SU-DHL-6 (cell line): ENCODE results near the gene SETD5.

ENCODE experiments used
- H2AFZ ChIP-seq: fragments of 200-600 bp; sonication (generic); 2 replicates; pipeline ENCODE4 v1.6.1; 2014; ENCODE audit warnings: low read depth, mild to moderate bottlenecking, moderate library complexity, mixed read lengths, antibody characterized with exemption, low read length; ENCODE audit not compliant: severe bottlenecking
- H3F3A ChIP-seq: fragments of 200-600 bp; shearing (Covaris generic); 2 replicates; pipeline ENCODE4 v1.6.0; 2016; ENCODE audit warnings: antibody characterized with exemption, mild to moderate bottlenecking; ENCODE audit not compliant: insufficient read depth
- H3K27ac ChIP-seq: fragments of 200-600 bp; sonication (generic); 2 replicates; pipeline ENCODE4 v1.5.1; 2016; ENCODE audit warnings: low read depth, mild to moderate bottlenecking, low read length, moderate library complexity, mixed read lengths
- H3K27me3 ChIP-seq: fragments of 200-600 bp; sonication (generic), shearing (Covaris generic); 2 replicates; pipeline ENCODE4 v1.6.0; 2014; ENCODE audit warnings: mild to moderate bottlenecking, low read length
- H3K36me3 ChIP-seq: fragments of 200-600 bp; sonication (generic); 2 replicates; pipeline ENCODE4 v1.6.1; 2014; ENCODE audit warnings: mild to moderate bottlenecking, low read length, mixed read lengths
- H3K4me2 ChIP-seq: fragments of 300-600, 200-600 bp; shearing (Covaris generic), sonication (generic); 2 replicates; pipeline ENCODE4 v1.6.0; 2014; ENCODE audit warnings: low read length, low read depth, mild to moderate bottlenecking; ENCODE audit not compliant: poor library complexity, severe bottlenecking
- H3K4me3 ChIP-seq: fragments of 200-600 bp; sonication (generic); 2 replicates; pipeline ENCODE4 v1.5.1; 2014; ENCODE audit warnings: antibody characterized with exemption, low read length, mild to moderate bottlenecking, mixed read lengths; ENCODE audit not compliant: insufficient read depth, poor library complexity, severe bottlenecking
- H3K79me2 ChIP-seq: fragments of 200-600 bp; sonication (generic); 2 replicates; pipeline ENCODE4 v1.6.1; 2014; ENCODE audit warnings: mild to moderate bottlenecking, low read length, moderate library complexity; ENCODE audit not compliant: insufficient read depth
- H3K9ac ChIP-seq: fragments of 200-600 bp; sonication (generic); 2 replicates; pipeline ENCODE4 v1.7.0; 2014; ENCODE audit warnings: mild to moderate bottlenecking, low read length
- H3K9me2 ChIP-seq: fragments of 200-600 bp; sonication (generic); replicated peaks from 2 replicates; pipeline ENCODE4 v1.6.1; 2014; ENCODE audit warnings: low read length; ENCODE audit not compliant: insufficient read depth
- H3K9me3 ChIP-seq: fragments of 200-600 bp; sonication (generic); 2 replicates; pipeline ENCODE4 v1.6.1; 2014; ENCODE audit warnings: low read length, mixed read lengths; ENCODE audit not compliant: insufficient read depth
- H4K20me1 ChIP-seq: fragments of 200-600 bp; sonication (generic); 2 replicates; pipeline ENCODE4 v1.6.1; 2014; ENCODE audit warnings: low read depth, mild to moderate bottlenecking, antibody characterized with exemption, low read length, moderate library complexity, mixed read lengths
- EZH2phosphoT487 ChIP-seq: fragments of 200-600 bp; sonication (generic), shearing (Covaris generic); conservative IDR thresholded peaks from 2 replicates; pipeline ENCODE4 v1.6.1; 2018; ENCODE audit warnings: mild to moderate bottlenecking, antibody characterized with exemption, low read length, moderate library complexity, mixed read lengths
- TF ChIP-seq, protein P1 (sequence below): fragments of 200-600 bp; sonication (generic); IDR thresholded peaks from one replicate; pipeline ENCODE4 v1.5.1; 2017; ENCODE audit warnings: antibody characterized with exemption, mild to moderate bottlenecking, low read length, moderate library complexity; ENCODE audit not compliant: insufficient read depth, poor library complexity, severe bottlenecking

SETD5 gene

GRCh38 chr3:9422712-9423424, 25.5 kb downstream of the SETD5 start:
- H3K79me2 ChIP-seq: peaks cover 92% of the 10 kb centered on the region
- no peaks in the 10 kb centered on the region for H3K27me3 ChIP-seq
- no peak for TF ChIP-seq EZH2phosphoT487
- TF ChIP-seq, protein P1, sequence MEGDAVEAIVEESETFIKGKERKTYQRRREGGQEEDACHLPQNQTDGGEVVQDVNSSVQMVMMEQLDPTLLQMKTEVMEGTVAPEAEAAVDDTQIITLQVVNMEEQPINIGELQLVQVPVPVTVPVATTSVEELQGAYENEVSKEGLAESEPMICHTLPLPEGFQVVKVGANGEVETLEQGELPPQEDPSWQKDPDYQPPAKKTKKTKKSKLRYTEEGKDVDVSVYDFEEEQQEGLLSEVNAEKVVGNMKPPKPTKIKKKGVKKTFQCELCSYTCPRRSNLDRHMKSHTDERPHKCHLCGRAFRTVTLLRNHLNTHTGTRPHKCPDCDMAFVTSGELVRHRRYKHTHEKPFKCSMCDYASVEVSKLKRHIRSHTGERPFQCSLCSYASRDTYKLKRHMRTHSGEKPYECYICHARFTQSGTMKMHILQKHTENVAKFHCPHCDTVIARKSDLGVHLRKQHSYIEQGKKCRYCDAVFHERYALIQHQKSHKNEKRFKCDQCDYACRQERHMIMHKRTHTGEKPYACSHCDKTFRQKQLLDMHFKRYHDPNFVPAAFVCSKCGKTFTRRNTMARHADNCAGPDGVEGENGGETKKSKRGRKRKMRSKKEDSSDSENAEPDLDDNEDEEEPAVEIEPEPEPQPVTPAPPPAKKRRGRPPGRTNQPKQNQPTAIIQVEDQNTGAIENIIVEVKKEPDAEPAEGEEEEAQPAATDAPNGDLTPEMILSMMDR: no peak
- H3K9ac ChIP-seq: no peak overlapping the region
- no peaks in the 10 kb centered on the region for H3K9me2 ChIP-seq
- no peak overlapping the region for H2AFZ ChIP-seq
- H3K9me3 ChIP-seq: no peaks in the 10 kb centered on the region
- H3K27ac ChIP-seq: no peak overlapping the region
- peaks cover 19% of the 10 kb centered on the region; the same call in 1 of the 2 replicates for H3F3A ChIP-seq
- peaks cover 54% of the 10 kb centered on the region for H4K20me1 ChIP-seq
- H3K4me2 ChIP-seq: no peak overlapping the region
- H3K4me3 ChIP-seq: no peak overlapping the region
- H3K36me3 ChIP-seq: peaks cover 31% of the 10 kb centered on the region

DNA sequence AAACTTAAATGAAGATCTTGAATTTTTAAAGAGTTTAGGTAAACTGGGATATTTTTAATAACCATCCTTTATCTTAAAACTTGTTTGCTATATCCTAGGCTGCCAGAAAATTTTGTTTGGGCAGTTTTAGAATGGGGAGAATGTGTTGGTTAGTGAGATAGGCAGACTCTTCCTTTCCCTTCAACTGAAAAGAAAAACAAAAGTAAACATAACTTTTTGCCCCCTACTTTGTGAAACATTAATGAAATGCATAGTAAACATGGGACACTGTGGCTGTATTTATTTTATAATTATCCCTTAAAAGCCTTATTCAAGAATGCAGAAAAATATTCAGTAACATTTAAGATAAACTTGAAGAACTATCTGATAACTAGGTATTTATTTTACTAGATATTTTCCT, 31.0 kb downstream of the SETD5 start:
- H3F3A ChIP-seq: 0 out of 2 replicates have a peak, but pooled peaks cover 14% of the 10 kb centered on the region
- no peaks in the 10 kb centered on the region for H3K27me3 ChIP-seq
- H3K9me3 ChIP-seq: no peaks in the 10 kb centered on the region
- TF ChIP-seq, protein P1: no peak
- TF ChIP-seq EZH2phosphoT487: no peak
- H3K9me2 ChIP-seq: no peaks in the 10 kb centered on the region
- H3K4me2 ChIP-seq: no peak overlapping the region
- no peak overlapping the region for H3K9ac ChIP-seq
- H3K79me2 ChIP-seq: peaks cover 58% of the 10 kb centered on the region
- H3K36me3 ChIP-seq: peaks cover 77% of the 10 kb centered on the region
- no peak overlapping the region for H3K4me3 ChIP-seq
- no peak overlapping the region for H3K27ac ChIP-seq
- peaks cover 20% of the 10 kb centered on the region for H4K20me1 ChIP-seq
- H2AFZ ChIP-seq: no peak overlapping the region

DNA sequence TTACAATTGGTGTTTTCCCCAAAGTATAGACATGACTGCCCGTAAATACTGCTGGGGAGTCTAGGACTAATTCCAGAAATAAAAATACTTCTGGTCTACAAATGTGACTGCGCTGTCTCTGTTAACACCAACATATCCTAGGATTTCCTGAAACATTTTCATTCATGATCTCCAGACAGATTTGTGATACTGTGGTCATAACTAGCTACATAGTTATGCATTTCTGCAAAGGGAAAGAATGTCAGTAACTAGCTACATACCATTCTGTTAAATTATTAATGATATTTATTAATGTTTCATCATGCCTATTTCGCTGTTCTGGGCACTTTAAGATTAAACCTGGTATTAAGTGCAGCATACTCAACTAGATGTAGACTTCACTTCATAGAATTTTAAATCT, 33.3 kb downstream of the SETD5 start:
- Histone ChIP-seq H3K36me3 (peaks cover 80% of the 10 kb centered on the region), H3K9me3 (no peaks in the 10 kb centered on the region), H3K27ac (no peak overlapping the region), H2AFZ (no peak overlapping the region), H3K9me2 (no peaks in the 10 kb centered on the region), H4K20me1 (0 out of 2 replicates have a peak, but pooled peaks cover 8% of the 10 kb centered on the region), H3K27me3 (no peaks in the 10 kb centered on the region), H3F3A (0 out of 2 replicates have a peak, but pooled peaks cover 8% of the 10 kb centered on the region), H3K4me3 (no peak overlapping the region), H3K9ac (no peak overlapping the region), H3K4me2 (no peak overlapping the region), H3K79me2 (peaks cover 35% of the 10 kb centered on the region)
- TF ChIP-seq, protein P1: no peak
- no peak for TF ChIP-seq EZH2phosphoT487
